Stimulated activated CD4-positive, alpha-beta T cell treated with anti-CD3 and anti-CD28 coated beads, TNF-alpha, amount 100 ng/mL, for 4 hours (primary cell): ENCODE data around the gene RUNDC3A.
A peak's percentile ranks its signal among the peaks of the same experiment; 100 is the strongest.
"Not testable (repeated sequence)": the region's sequence is repeated elsewhere in the genome, so short reads cannot be mapped to it uniquely, and the experiment has no call there.

Experiments used
- DNase-seq, 3 experiments: peaks; one replicate each; pipeline ENCODE4 v3.0.0-alpha.2; 2020; ENCODE audit warnings: low read depth in 3 of 3

Gene RUNDC3A

DNA sequence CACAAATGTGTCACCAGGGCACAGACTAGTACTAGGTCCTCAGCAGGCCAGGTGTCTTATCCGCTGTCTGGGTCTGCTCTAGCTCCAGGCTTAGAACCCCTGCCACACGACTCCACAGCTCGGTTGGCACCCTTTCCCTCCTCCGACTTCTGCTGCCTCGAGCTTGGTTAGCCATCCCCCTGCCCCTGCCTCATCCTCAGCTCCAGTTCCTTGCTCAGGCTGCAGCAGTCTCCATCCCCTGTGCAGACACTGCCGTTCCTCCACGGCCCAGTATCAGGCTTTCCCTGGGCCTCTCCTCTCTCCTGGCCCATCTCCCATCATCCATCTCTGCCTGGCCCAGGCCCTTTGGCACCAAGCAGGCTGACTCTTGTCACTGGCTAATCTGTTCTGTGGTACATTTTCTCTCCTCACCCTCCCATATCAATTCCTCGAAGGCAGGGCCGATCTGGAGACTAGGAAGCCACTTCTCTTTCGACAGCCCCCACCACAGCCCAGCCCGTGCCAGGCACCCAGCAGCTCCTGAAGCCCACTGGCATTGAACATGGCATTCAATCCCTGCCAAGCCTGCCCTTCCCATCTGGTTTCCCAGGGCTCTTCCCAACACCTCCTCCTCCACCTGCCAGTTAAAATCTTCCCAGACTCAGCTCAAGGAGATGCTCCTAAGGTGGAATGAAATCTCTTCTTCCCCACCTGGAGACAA lies 35.3 kb downstream of the RUNDC3A start:
- DNase-seq, result no peak

DNA sequence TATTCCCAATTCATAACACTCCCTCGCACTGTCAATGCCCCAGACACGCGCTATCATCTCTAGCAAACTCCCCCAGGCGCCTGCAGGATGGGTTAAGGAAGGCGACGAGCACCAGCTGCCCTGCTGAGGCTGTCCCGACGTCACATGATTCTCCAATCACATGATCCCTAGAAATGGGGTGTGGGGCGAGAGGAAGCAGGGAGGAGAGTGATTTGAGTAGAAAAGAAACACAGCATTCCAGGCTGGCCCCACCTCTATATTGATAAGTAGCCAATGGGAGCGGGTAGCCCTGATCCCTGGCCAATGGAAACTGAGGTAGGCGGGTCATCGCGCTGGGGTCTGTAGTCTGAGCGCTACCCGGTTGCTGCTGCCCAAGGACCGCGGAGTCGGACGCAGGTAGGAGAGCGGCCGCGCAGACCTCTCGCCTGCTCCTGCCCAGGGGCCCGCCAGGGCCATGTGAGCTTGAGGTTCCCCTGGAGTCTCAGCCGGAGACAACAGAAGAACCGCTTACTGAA lies 36.6 kb downstream of the RUNDC3A start, which contains the start of gene GRN:
GRN (plus strand) TSS at position 364 of the 515 bp plus-strand sequence. CDS start 3,863 bp downstream, outside the sequence.
- DNase-seq, result peak; percentile 51 to 71 (median 69)

DNA sequence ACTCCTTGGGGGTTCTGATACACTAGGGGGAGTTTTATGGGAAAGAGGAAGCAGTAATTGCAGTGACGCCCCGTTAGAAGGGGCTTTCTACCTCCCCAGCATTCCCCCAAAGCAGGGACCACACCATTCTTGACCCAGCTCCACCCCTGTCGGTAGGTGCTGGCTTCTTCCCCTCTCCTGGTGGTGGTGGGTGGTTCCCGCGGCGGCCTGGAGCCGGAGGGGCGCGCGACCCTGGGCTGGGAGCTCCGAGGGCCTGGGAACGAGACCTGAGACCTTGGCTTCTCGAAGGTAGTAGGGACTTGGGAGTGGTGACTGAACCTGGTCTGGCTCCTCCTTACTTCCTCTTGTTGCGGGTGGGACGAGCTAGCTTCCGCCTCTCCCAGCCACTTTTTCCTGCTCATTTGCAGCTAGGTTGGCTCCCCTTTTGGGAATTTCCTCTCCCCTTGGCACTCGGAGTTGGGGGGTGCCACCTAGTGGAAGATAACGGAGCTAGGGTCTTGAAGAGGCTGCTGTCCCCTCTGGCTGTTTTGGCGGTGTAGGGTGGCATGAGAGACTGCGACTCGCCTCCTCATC lies 37.1 kb downstream of the RUNDC3A start:
- no peak for DNase-seq

DNA sequence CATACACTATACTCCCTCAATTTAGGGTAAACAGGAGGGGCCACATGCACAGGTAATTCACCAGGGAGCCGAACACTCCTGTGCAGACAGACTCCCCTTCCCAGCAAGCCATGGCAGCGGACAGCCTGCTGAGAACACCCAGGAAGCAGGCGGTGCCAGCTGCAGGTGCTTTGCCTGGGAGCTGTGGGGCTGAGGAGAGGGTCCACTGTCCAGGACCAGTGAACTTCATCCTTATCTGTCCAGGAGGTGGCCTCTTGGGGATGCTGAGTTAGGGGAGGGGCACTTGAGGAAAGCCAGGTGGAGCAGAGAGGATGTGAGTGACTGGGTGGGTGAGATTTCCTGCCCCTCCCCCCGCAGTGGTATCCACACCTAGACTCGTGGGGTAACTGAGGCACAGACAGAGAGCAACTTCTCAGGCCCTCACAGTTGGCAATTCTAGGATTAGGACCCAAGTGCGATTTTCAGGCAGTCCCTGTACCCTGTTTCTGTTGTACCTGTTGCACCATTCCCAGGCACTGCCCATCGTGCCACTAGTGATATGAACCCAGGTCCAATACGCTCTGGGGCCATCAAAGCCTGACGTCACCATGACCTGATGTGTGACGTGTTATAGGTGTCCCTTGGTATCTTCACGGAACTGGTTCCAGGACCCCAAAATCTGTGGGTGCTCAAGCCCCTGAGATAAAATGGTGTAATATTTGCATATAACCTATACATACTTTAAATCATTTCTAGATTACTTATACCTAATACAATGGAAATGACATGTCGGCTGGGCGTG lies 37.9 kb downstream of the RUNDC3A start:
- DNase-seq, result no peak

DNA sequence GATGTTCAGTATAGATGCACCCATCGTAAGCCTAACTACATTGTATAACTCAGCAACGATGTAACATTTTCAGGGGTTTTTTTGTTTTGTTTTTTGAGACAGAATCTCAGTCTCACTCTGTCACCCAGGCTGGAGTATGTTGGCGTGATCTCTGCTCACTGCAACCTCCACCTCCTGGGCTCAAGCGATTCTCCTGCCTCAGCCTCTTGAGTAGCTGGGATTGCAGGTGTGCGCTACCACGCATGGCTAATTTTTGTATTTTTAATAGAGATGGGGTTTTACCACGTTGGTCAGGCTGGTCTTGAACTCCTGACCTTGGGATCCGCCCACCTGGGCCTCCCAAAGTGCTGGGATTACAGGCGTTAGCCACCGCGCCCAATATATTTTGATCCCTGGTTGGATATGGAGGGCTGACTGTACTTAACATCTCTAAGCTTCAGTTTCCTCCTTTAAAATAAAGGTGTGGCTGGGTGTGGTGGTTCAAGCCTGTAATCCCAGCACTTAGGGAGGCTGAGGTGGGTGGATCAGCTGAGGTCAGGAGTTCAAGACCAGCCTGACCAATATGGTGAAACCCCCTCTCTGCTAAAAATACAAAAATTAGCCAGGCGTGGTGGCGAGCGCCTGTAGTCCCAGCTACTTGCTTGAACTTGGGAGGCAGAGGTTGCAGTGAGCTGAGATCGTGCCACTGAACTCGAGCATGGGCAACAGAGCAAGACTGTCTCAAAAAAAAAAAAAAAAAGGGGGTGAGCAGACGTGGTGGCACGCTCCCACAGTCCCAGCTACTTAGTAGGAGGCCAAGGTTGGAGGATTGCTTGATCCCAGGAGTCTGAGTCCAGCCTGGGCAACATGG lies 39.0 kb downstream of the RUNDC3A start:
- DNase-seq, result not testable (repeated sequence)

DNA sequence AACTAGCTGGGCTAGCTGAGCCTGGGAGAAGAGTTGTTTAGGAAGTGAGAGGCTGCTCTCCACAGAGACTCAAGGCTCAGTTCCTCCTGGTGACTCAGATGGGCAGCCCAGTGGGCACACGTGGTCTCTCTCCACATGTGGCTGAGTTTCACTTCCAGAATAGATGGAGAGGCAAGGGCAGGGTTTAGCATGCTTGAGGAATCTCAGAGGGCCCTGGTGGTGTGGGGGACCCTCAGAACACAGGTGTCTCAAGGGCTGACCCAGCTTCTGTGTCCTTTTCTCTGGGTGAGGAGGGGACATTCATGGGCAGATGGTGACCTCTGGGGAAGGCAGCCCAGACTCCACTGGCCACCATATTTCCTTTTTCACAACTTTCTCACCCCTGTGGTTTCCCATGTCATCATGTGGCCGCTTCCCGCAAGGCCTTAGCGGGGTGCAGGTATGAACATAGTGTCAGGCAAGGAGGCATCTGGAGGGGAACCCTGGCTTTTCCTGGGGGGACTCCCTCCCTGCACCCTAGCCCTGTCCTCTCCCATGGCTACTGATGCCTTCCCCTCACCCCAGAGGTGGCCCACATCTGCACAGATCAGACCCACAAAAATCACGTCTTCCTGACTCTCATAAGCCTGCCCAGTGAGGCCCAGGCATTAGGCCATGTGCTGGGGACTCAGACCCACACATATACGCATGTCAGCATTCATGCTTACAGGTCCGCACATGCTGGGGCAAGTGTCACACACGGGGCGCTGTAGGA lies 40.0 kb downstream of the RUNDC3A start:
- no peak for DNase-seq

DNA sequence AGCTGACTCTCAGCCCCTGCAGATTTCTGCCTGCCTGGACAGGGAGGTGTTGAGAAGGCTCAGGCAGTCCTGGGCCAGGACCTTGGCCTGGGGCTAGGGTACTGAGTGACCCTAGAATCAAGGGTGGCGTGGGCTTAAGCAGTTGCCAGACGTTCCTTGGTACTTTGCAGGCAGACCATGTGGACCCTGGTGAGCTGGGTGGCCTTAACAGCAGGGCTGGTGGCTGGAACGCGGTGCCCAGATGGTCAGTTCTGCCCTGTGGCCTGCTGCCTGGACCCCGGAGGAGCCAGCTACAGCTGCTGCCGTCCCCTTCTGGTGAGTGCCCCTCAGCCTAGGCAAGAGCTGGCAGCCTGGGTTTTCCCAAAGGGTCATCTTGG lies 40.6 kb downstream of the RUNDC3A start:
- no peak for DNase-seq

DNA sequence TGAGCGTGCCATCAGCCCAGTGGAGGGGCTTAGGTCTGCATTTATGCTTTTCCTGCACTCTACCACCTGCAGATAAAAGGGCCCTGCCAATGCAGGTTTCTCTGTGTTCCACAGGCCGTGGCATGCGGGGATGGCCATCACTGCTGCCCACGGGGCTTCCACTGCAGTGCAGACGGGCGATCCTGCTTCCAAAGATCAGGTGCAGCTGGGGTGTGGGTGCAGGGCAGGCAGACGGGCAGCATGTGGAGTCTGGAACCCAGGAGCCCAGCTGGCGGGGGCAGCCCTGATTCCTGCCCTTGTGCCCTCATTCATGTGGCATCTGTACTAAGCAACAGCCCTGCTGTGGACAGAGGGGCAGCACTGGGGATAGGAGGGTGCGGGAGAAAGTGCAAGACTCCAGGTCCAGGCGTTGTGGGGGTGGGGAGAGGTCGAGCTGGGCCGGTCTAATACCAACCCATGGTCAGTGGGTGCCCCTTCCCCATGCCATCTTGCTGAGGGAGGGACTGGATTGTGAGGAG lies 41.2 kb downstream of the RUNDC3A start:
- no peak for DNase-seq

DNA sequence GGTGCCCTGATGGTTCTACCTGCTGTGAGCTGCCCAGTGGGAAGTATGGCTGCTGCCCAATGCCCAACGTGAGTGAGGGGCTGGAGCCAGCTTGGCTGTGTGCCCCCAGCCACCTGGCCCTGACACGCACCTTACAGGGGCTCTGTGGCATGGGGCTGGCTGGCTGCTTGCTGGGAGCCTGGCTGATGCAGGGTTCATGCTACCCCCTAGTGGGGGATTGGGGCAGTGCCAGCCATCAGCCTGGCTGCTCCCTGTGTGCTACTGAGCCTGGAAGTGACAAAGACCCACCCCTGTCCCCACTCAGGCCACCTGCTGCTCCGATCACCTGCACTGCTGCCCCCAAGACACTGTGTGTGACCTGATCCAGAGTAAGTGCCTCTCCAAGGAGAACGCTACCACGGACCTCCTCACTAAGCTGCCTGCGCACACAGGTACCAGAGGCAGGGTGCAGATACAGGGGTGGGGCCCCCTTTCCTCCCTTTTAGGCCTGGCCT lies 42.4 kb downstream of the RUNDC3A start:
- DNase-seq, result peak; percentile 57 to 61 (median 59)

DNA sequence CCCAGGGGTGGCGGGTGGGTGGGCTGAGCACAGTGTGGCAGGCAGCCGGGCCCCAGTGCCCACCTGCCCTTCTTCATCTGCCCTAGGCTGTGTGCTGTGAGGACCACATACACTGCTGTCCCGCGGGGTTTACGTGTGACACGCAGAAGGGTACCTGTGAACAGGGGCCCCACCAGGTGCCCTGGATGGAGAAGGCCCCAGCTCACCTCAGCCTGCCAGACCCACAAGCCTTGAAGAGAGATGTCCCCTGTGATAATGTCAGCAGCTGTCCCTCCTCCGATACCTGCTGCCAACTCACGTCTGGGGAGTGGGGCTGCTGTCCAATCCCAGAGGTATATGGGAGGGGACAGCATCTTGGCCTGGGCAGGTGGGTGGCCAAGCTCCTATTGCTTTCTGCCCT lies 43.1 kb downstream of the RUNDC3A start:
- DNase-seq, result no peak

DNA sequence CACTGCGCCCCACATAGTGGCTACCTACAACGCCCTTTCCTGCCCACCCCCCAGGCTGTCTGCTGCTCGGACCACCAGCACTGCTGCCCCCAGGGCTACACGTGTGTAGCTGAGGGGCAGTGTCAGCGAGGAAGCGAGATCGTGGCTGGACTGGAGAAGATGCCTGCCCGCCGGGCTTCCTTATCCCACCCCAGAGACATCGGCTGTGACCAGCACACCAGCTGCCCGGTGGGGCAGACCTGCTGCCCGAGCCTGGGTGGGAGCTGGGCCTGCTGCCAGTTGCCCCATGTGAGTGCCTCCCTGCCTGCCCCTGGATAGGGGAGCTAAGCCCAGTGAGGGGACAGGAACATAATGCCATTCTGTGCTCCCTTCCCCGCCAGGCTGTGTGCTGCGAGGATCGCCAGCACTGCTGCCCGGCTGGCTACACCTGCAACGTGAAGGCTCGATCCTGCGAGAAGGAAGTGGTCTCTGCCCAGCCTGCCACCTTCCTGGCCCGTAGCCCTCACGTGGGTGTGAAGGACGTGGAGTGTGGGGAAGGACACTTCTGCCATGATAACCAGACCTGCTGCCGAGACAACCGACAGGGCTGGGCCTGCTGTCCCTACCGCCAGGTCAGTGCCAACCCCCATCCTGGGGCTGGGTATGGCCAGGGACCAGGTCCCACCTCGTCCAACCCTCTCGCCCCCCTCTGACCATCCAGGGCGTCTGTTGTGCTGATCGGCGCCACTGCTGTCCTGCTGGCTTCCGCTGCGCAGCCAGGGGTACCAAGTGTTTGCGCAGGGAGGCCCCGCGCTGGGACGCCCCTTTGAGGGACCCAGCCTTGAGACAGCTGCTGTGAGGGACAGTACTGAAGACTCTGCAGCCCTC lies 43.8 kb downstream of the RUNDC3A start:
- no peak for DNase-seq

DNA sequence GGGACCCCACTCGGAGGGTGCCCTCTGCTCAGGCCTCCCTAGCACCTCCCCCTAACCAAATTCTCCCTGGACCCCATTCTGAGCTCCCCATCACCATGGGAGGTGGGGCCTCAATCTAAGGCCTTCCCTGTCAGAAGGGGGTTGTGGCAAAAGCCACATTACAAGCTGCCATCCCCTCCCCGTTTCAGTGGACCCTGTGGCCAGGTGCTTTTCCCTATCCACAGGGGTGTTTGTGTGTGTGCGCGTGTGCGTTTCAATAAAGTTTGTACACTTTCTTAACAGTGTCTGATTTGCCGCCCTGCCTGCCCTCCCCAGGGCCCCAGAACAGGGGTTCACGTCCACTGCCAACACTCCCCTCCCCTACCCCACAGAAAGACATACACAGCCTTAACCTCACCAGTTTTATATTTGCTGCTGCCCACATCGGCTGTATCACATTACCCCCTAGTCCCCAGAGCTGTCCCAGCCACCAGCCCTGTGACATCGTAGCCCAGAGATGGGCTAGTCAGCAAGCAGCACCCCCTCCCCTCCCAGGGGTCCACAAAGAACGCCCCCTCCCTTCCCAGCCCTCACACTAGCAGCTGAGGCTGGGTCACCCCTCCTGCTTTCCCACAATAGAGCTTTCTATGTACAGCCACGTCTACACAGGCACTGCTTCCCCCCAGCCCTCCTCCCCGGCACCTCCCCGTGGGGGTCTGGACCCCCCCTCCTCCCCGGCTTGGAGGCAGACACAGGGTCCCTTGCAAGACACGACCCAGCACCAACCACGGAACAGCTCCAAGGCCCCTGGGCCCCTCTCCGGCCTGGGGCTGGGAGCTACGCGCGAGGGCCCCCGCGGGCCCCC lies 44.6 kb downstream of the RUNDC3A start:
- no peak for DNase-seq

DNA sequence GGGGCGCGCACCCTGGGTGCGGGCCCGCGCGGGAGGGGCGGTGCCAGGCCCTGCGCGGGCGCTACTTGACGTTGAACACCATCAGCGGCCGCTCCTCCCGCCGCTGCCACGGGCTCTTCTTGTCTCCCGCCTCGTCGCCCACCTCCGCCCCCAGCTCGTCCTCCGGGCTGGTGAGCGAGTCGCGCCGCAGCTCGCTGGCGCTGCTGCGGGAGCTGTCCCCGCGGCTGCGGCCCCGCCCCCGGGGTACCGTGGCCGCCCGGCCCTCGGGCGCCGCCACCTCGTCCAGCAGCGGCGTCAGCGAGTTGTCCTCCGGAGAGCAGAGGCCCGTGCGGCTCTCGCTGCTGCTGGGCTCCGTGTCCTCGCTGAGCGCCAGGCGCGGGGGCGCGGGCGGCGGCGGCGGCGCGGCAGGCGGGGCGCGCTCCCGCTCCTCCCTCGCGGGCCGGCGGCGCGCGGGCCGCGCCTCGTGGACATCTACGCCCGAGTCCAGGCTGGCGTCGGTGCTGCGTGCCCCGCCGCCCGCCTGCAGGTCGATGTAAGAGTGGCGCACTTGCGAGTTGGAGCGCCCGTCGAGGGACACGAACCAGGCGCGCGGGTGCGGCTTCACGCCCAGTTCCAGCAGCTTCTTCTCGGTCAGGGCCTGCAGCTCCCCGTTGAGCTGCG lies 45.4 kb downstream of the RUNDC3A start:
- no peak for DNase-seq

DNA sequence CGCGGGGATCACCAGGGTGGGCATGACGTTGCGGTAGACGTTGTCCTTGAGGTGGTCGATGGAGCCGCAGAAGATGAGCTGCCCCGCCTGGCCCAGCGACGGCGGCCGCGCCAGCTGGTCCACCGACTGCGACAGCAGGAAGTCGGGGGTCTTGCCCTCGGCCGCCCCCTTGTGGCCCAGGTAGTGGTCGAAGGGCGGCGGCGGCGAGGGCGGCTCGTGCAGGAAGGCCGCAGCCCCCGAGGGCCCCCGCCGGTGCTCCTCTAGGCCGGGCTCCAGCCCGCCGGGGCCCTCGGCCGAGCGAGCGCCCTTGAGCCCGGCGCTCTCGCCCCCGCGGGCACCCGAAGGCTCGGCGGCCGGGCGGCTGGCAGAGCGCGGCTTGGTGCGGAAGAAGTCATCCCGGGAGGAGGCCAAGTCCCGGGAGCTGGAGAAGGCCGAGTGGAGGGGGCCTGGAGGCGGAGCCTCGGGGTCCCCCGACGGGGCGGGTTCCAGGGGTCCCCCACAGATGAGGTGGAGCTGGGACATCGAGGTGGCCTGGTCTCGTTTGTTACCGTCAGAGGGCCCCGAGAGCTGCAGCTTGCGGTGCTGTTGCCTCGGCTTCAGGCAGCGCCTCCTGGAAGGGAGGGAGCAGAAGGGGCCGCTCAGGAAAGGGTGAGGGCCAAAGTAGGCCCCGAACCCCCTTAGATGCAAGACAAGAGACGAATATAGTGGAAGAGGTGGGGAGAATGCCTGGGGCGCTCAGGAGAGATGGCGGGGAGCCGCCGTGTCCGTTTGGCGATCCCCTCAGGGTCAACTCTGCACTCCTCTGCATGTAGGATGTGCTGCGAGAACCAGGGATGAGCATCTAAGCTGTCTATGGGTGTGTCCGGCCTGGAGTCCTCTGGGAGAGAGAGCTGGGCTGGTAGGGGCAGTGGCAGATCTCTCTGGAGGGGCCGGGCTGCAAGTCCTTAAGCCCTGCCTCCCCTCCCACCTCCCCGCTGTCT lies 46.5 kb downstream of the RUNDC3A start:
- DNase-seq, result peak; percentile 27 to 43 (median 42)

DNA sequence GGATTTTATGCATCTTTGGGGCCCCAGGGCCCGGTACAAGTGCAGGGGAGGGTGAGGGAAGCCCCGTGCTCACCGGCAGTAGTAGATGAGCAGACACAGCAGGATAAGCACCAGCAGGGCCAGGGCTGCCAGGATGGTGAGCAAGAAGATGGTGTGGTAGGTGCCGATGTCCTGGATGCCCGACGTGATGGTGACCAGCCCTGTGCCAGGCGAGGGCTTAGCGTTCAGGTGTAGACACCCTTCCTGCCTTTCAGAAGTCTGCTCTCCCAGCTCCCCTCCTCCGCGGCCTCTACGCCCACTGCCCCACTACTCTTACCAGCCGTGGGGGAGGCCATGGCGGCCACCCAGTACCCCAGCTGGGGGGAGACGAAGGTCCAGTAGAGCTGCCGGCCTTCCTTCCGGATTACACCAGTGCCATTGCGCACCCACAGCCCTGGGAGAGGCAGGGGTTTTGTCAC lies 47.3 kb downstream of the RUNDC3A start:
- no peak for DNase-seq

DNA sequence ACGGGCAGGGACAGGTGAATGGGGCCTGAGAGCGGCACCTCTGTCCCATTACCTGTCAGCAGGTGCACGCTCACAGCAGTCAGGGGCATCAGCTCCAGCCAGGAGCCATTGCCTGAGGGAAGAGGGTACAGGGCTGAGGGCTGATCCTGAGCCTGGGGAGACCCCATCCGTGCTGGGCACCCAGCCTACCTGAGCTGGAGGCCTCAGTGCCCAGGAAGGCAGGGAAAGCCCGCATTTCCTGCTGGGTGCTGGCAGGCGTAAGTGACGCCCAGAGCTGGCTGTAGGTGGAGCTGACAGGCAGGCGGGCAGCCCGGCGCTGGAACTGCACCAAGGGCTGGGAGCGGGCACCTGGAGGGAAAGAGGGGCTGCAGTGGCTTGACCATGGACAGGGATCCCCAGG lies 47.8 kb downstream of the RUNDC3A start:
- no peak for DNase-seq

DNA sequence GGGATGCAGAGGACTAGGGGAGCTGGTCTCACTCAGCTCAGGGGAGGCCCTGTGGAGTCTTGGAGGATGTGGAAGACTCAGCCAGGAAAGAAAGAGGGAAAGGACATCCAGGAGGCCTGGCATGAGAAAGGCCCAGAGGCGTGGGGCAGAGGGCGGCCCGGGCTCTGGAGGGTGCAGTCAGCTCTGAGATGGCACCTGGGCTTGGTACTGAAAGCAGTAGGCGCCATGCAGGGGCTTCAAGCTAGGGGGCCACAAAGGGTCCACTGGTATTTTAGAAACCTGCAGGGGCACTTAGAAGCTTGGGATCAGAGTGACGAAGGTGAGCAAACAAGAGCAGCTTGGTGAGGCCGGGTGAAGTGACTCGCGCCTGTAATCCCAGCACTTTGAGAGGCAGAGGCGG lies 49.7 kb downstream of the RUNDC3A start:
- DNase-seq, result no peak
